Measurements from ENCODE around the gene CLDN2.

DNA sequence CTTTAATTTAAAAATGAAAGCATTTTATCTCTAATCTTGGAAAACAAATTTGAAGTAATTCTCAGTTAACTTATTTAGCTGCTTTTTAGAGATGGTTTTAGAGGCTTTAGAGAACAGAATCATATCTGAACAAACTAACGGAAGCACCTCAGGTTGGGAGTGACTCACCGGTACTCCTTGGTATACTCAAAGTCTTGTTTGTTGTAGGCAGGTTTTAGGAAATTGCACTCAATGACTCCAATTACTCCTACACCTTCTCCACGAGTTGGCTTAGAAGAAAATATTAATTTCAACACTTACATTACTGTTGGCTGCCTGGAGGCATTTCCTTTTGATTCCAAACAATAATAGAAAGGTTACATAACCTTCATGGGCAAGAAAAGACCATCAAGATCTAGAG, 56.2 kb downstream of the CLDN2 start:
- TF ChIP-seq CTCF (IDR thresholded peaks at IDR 0.05) (no peak), ZFX (IDR thresholded peaks at IDR 0.05; ENCODE audit: borderline replicate concordance) (no peak)

Measured in 22Rv1 (cell line).